ENCODE data around the gene ARHGEF2.

GRCh38 chr1:155947292-155947691 lies 31.1 kb downstream of the ARHGEF2 start:
- TF ChIP-seq CTCF (IDR thresholded peaks at IDR 0.05) (no peak), CHD2 (IDR thresholded peaks at IDR 0.05; ENCODE audit: low read length, partially characterized antibody) (no peak)
- TF ChIP-seq, protein P1, sequence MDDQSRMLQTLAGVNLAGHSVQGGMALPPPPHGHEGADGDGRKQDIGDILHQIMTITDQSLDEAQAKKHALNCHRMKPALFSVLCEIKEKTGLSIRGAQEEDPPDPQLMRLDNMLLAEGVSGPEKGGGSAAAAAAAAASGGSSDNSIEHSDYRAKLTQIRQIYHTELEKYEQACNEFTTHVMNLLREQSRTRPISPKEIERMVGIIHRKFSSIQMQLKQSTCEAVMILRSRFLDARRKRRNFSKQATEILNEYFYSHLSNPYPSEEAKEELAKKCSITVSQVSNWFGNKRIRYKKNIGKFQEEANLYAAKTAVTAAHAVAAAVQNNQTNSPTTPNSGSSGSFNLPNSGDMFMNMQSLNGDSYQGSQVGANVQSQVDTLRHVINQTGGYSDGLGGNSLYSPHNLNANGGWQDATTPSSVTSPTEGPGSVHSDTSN (IDR thresholded peaks at IDR 0.05): no peak

Measured in SK-N-SH (cell line).